ENCODE data around the gene PIGS. TPM values are rescaled to one million over a fixed set of nuclear protein-coding genes. Genes with fewer than 3 reads are reported as not detected.
"Not testable (repeated sequence)": the region's sequence is repeated elsewhere in the genome, so short reads cannot be mapped to it uniquely, and the experiment has no call there.

Gene PIGS
- total RNA-seq (2014; rRNA removed; shearing (Covaris generic)), result 45.4 and 46.6 TPM in 2 replicates
- polyA plus RNA-seq (2015; cell fraction: cytosol; rRNA removed), result 143 and 147 TPM in 2 replicates
- 69.7 and 75.6 TPM in 2 replicates for polyA plus RNA-seq (2015; cell fraction: nucleus; rRNA removed)

DNA sequence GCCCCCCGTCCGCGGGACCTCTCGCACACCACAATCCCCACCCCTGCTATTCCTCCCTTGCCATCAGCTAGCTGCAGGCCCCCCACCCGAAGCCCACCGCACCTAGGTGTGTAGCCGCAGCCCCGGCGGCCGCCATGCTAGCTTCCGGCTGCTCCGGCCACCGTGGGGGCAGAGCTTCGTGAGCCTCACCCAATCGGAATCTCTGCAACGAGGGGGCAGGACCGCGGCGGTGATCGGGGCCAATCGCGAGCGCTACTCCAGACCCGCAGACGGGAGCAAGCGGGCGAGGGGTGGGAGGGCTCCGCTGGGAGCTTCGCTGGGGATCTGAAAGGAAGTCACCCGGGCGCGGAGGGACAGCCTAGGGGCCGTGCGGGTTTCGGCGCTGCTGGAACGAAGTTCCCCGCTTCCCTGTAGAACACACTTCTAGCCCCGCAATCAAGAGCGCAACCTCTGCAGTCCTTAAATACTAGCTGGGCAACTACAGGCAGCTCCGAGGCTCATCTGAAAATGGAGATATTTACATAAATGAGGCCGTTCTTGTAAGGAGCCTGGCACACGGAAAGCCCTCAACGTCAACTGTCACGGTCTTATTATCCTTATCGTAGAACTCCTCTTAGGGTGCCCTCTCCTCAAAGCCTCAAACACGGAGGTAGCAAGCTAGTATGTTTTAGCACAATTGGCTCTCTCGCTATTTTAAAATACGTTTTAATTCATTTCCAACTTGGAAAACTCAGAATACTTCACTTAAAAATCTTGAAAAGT, at the start of gene PIGS:
Gene PIGS, minus strand, starts transcription at position 164 of the 762 bp plus-strand sequence. Its CDS starts 28 bp downstream, at position 136.
- peak; percentile 93 for DNase-seq (ENCODE audit: low read depth, low spot score)
- in situ Hi-C loops (cut with HindIII; ENCODE audit: low pct_unique_long_range_greater_than_20kb, low sequenced_read_pairs), result no loop called here

DNA sequence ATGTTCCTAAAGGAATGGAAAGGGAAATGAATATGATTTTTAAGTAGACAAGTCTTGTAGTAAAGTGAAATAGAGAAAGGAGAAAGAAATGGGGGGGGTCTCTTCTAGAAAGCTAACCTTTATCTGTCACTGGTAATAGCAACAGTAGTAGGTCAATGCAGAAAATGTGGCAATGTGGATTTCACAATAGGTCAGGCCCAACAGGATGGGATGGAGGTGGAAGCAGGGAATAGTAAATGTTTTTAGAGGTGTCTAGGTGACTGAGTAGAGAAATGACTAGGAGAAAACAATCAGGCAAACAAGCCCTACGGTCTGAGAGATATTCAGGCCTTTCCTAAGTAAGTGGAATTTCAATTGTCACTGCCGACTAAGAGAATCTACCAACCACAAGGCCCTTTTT, 48.7 kb upstream of the PIGS start:
- DNase-seq (ENCODE audit: low read depth, low spot score), result no peak
- in situ Hi-C loops (cut with HindIII; ENCODE audit: low pct_unique_long_range_greater_than_20kb, low sequenced_read_pairs), result no loop called here

DNA sequence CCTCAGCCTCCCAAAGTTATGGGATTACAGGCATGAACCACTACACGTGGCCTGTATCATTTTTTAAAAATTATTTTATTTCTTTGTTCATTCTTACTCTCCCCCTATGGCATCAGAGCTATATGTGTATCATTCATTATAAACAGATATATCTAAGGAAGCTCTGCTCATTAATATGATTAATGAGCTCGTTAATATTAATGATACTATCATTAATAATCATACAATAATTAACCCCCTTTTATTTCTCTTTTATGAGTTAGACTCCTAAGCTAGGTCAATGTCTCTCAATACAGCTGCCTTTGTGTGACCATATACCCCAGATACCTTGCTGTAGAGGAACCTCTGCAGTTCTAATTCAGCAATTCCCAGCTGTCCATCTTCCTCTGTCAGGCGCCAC, 47.1 kb upstream of the PIGS start:
- no peak for DNase-seq (ENCODE audit: low read depth, low spot score)
- in situ Hi-C loops (cut with HindIII; ENCODE audit: low pct_unique_long_range_greater_than_20kb, low sequenced_read_pairs), result no loop called here

DNA sequence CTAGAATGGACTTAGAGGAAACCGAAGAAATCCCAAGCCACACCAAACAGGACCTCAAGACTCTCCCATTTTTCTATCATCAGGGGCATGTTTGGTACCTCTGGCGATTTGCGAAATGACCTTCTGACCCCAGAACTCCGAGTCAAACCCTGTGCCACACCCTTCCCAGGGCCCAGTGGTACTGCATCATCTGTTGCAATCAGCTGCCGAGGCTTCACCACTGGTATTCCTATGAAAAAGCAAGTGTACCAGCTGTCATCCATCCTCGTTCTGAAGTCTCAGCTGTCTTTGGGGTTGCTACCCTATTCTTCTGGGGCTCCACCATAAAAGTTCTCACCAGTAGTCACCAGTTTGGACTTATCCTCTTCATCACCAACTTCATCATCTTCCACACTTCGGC, 45.0 kb upstream of the PIGS start:
- in situ Hi-C loops (cut with HindIII; ENCODE audit: low pct_unique_long_range_greater_than_20kb, low sequenced_read_pairs), result no loop called here
- no peak for DNase-seq (ENCODE audit: low read depth, low spot score)

- in situ Hi-C loops (cut with HindIII; ENCODE audit: low pct_unique_long_range_greater_than_20kb, low sequenced_read_pairs), result no loop called here
- DNase-seq (ENCODE audit: low read depth, low spot score), result no peak
Observed at GRCh38 chr17:28615260-28615940, 44.1 kb upstream of the PIGS start.

- in situ Hi-C loops (cut with HindIII; ENCODE audit: low pct_unique_long_range_greater_than_20kb, low sequenced_read_pairs), result no loop called here
Observed at GRCh38 chr17:28613931-28614381, 42.6 kb upstream of the PIGS start, which contains the start of gene RSKR. RSKR (minus strand) TSS chr17:28614185; CDS start chr17:28614161, 24 bp downstream.

GRCh38 chr17:28612936-28613872, 41.9 kb upstream of the PIGS start:
- in situ Hi-C loops (cut with HindIII; ENCODE audit: low pct_unique_long_range_greater_than_20kb, low sequenced_read_pairs), result no loop called here
- DNase-seq (ENCODE audit: low read depth, low spot score), result peak; percentile 60

More at GRCh38 chr17:28613931-28614381, 42.6 kb upstream of the PIGS start, which contains the start of gene RSKR:
- DNase-seq (ENCODE audit: low read depth, low spot score), result no peak

DNA sequence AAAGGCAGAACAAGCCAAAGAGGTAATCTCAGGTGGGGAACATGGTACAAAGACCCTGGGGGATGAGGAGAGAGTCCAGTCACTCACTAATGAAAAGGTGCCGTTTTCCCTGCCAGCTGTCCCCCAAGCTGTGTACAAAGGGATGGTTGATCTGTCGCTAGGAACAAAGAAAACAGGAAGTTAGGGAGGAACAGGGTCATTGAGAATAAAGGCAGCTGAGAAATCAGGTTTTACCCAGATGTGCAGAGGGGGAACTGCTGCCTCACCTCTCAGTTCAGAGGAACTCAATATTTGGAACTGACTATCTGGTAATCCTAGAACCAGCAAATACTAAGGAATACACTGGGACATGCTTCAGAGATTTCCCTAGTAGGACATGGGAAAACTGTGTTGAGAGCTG, 41.2 kb upstream of the PIGS start:
- no peak for DNase-seq (ENCODE audit: low read depth, low spot score)
- in situ Hi-C loops (cut with HindIII; ENCODE audit: low pct_unique_long_range_greater_than_20kb, low sequenced_read_pairs), result no loop called here

DNA sequence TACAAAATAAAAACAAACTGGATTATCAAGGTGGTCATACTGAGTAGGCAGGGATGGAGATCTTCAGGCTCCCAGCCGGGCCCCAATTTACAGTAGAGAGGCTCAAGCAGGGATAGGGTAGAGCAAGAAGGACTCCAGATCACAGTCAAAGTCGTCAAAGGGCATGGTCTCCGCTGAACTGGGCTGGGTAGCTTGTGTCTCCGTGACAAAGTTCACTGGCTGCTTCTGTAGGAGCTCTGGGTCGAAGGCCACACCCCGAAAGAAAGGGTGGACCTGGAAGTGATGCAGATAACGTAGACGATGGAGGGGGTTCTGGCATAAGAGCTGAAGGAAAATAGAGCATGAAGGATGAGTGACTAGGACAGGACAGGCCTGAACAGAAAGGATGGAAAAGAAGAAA, 39.1 kb upstream of the PIGS start:
- in situ Hi-C loops (cut with HindIII; ENCODE audit: low pct_unique_long_range_greater_than_20kb, low sequenced_read_pairs), result no loop called here
- DNase-seq (ENCODE audit: low read depth, low spot score), result no peak

GRCh38 chr17:28604031-28604430, 32.7 kb upstream of the PIGS start:
- DNase-seq (ENCODE audit: low read depth, low spot score); in situ Hi-C loops (cut with HindIII; ENCODE audit: low pct_unique_long_range_greater_than_20kb, low sequenced_read_pairs): not testable (repeated sequence)

DNA sequence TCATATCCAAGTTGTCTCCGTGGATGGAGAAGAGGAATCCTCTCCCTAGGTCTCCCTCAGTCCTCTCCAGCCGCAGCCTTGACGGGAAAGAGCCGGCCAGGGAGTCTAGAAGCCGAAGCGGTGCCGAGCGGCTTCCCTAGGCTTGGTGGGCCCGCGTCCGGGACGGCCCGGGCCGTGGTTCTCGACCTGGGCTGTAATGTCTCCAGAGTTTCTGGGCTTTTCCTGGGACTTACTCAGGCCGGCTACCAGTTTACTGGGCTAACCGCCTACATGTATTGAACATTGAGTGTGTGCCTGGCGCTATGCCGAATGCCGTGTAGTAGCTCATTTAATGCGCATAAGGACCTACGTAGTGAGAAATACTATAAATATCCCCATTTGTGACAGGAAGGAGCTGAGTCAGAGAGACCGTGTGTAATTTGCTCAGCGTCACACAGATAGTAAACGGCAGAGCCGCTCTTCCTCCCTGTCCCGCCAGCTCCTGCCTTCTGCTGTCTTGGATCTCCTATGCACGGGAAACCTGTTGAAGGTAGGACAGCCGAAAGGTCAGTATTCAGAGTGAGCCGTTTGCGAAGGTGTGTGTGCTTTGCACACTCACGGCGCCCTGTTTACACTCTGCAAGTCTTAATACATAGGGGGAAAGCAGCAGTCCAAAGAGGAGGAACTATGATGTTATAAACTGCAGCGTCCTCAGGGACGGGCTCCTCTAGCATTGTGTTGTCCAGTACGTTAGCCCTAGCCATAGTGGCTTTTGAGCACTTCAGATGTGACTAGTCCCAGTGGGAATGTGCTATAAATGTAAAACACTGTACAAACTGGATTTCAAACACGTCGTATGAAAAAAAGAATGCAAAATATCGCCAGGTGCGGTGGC, 28.2 kb upstream of the PIGS start:
- in situ Hi-C loops (cut with HindIII; ENCODE audit: low pct_unique_long_range_greater_than_20kb, low sequenced_read_pairs), result no loop called here

DNA sequence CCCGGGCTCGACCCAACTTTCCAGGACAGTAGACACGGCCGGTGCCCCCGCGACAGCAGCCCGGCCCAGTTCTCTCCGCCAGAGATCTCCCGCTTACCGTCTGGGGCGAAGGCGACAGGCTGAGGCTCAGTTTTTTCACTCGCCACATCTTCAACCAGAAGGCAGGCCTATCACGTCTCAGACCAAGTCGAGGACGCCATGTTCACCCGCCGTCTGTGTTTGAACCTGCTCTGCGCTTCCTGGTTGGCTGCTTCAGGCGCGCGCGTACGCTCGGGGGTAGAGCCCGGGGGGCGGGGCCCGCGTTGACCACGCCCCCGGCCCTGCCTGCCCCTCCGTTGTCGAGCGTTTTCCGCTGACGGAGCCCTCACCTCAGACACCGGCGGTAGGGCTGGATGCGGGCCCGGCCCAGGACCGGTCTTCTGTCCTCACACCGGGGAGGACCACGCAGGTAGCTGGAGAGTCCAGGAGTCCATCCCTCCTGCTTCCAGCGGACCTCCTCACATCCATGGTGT, 27.5 kb upstream of the PIGS start, which contains the start of gene SPAG5:
Gene SPAG5, minus strand, starts transcription at position 227 of the 512 bp plus-strand sequence. Its CDS starts 79 bp downstream, at position 148.
- peak; percentile 93 for DNase-seq (ENCODE audit: low read depth, low spot score)
- in situ Hi-C loops (cut with HindIII; ENCODE audit: low pct_unique_long_range_greater_than_20kb, low sequenced_read_pairs), result no loop called here

More for the DNA sequence above, 28.2 kb upstream of the PIGS start:
- peak; percentile 75 for DNase-seq (ENCODE audit: low read depth, low spot score)

DNA sequence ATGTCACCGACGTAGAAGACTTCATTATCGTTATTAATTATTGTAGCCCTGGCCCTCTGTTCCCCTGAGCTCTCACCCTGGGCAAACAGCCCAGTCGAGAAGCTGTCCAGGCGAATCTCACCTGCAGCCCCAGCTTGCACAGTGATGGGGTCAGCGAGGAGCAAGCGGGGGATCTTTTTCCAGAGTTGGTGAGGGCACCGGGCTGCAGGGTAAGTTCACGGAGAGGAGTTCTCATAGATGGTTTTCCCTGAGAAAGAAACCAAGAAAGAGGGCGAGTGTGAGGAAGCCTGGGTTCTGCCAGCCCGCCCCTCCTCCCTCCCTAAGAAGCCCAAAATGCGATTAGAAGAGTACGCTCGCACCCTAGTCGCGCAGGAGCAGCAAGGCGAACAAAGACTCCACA, 27.1 kb upstream of the PIGS start:
- in situ Hi-C loops (cut with HindIII; ENCODE audit: low pct_unique_long_range_greater_than_20kb, low sequenced_read_pairs), result no loop called here
- DNase-seq (ENCODE audit: low read depth, low spot score), result no peak

GRCh38 chr17:28597606-28598383, 26.5 kb upstream of the PIGS start:
- in situ Hi-C loops (cut with HindIII; ENCODE audit: low pct_unique_long_range_greater_than_20kb, low sequenced_read_pairs), result no loop called here
- DNase-seq (ENCODE audit: low read depth, low spot score), result no peak

DNA sequence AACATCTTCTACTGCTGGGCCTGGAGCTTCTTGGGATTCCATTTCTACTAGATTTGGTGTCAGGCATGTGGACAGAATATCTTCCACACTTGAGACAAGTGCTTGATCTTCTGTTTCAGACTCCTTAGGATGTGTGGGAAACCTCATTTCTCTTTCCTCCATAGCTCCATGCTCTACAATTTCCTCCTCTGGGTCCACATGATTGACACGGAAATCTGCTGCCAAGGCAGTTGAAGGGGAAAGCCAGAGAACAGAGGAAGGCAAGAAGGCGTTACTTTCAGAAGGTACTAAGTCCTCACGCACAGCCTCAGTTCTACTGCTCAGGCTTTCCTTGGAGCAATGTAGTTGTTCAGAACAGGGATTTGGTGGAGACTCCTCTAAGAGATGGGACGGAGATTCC, 20.9 kb upstream of the PIGS start:
- in situ Hi-C loops (cut with HindIII; ENCODE audit: low pct_unique_long_range_greater_than_20kb, low sequenced_read_pairs), result no loop called here
- DNase-seq (ENCODE audit: low read depth, low spot score), result no peak

- in situ Hi-C loops (cut with HindIII; ENCODE audit: low pct_unique_long_range_greater_than_20kb, low sequenced_read_pairs), result no loop called here
- DNase-seq (ENCODE audit: low read depth, low spot score), result no peak
Observed at GRCh38 chr17:28585851-28586250, 14.5 kb upstream of the PIGS start.
